Dermis blood vessel endothelial cell (primary cell): ENCODE data around the gene UBR2. TPM values are rescaled to one million over a fixed set of nuclear protein-coding genes. Genes with fewer than 3 reads are reported as not detected.
"Not testable (repeated sequence)": the region's sequence is repeated elsewhere in the genome, so short reads cannot be mapped to it uniquely, and the experiment has no call there.

Experiments
- DNase-seq: peaks from one replicate; pipeline ENCODE4 v3.0.0; 2010
- total RNA-seq: library from RNA; depleted of rRNA; stranded (reverse); fragments of >200 nt; gene quantifications from 2 replicates; pipeline ENCODE4 v1.2.3, GENCODE V29; 2014

Gene UBR2
- total RNA-seq, 1 donor from 2014 or later = 37.6 TPM

DNA sequence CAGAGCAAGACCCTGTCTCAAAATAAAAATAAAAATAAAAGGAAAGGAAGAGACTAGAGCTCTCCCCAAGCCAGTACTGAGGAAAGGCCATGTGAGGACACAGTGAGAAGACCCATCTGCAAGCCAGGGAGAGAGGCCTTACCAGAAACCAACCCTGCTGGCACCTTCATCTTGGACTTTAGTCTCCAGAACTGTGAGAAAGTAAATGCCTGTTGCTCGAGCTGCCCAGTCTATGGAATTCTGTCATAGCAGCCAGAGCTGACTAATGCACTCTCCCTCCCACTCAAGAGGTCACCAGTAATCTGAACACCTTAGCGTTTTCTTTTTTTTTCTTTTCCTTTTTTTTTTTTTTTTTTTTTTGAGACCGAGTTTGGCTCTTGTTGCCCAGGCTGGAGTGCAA lies 165.9 kb downstream of the UBR2 start:
- DNase-seq = no peak

DNA sequence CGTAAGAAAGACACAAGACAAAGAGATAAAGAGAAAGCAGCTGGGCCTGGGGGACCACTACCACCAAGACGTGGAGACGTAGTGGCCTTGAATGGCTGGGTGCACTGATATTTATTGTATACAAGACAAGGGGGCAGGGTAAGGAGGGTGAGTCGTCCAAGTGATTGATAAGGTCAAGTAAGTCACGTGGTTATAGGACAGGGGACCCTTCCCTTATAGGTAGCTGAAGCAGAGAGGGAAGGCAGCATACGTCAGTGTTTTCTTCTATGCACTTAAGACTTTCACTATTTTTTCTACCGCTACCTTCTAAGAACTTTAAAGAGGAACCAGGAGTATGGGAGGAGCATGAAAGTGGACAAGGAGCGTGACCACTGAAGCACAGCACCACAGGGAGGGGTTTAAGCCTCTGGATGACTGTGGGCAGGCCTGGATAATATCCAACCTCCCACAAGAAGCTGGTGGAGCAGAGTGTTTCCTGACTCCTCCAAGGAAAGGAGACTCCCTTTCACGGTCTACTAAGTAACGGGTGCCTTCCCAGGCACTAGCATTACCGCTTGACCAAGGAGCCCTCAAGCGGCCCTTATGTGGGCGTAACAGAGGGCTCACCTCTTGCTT lies 170.1 kb downstream of the UBR2 start:
- DNase-seq = not testable (repeated sequence)

DNA sequence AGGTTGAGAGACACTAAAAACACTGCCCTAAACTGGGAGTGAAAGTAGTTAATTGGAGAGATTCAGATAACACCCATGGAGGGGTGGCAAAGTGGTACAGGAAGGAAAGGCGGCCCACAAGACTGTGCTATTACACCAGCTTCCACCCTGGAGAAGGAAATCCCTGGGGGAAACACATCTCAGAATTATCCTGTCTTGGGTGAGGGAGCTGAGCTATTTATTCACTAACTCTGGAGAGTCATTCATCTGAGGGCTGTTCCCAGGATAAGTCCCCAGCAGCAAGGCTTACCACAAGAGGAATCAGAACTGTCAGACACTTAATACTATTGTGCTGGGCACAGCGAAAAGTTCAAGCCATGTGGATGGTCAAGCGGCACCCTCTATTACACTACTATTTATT lies 172.1 kb downstream of the UBR2 start:
- no peak for DNase-seq

DNA sequence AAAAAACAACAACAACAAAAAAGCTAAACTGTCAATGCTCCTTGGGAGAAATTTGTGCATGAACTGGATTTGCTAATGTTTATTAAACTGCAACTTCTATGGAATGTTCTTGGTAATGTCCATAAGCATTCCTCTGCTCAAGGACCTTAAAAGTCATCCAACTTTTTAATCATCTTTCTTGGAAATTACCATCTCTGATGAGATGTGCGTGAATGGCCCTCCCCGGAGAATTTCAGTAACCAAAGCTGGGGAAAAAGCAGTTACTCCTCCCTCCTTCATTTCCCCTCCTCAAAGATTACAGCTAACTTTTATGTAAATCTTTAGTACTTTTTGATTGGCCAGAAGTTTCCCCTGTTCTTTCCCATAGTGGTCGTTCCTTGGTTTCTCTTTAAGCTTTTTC lies 176.9 kb downstream of the UBR2 start:
- DNase-seq = no peak

DNA sequence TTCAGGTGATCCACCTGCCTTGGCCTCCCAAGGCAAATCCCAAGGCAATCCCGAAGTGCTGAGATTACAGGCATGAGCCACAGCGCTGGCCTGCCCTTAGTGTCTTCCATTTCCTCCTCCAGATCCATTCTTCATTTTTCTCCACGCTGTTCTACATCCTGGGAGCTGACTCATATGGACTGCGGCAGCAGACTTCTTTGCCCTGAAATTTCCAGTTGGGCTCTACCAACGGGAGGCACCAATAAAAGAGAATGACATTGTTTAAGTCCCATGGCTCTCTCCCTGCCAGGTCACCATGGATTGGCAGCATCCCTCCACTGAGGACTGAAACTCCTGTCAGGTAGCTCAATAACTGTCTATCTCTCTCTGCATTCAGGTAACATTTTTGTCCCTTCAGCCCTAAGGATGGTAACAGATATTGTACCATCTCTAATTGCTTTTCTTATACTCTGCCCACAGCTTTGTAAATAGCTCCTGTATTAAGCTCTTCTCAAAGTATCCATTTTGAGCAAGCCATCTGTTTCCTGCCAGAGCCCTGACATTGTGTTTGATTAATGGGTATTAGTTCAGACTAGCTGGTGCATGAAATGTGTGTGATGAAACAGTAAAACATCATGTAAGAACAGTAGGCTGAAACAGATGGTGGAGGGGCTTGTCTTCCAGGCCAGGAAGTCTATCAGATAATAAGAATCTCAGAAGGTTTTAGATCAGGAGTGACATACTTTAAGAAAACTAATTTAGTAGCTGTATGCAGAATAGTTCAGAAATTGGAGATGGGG lies 178.5 kb downstream of the UBR2 start:
- peak; percentile 85 for DNase-seq

Other genes starting within 250 kb of the UBR2 start
- 0.05 and 0.17 TPM in 2 replicates for gene TRERF1, start 112.1 kb upstream of the UBR2 start, total RNA-seq
- gene PRPH2, start 158.6 kb downstream of the UBR2 start, total RNA-seq = 0.17 and 2.0 TPM in 2 replicates
- gene TBCC, start 182.1 kb downstream of the UBR2 start, total RNA-seq = 41.9 and 53.4 TPM in 2 replicates
- 4.9 and 6.8 TPM in 2 replicates for gene BICRAL, start 218.0 kb downstream of the UBR2 start, total RNA-seq